GM19238 (cell line): Measurements from ENCODE around the gene ABCC3.

Experiments
- DNase-seq: peaks from one replicate; pipeline ENCODE4 v3.0.0; 2011; ENCODE audit warnings: low spot score; ENCODE audit not compliant: insufficient read length

ABCC3 gene

GRCh38 chr17:50603340-50603739 is 31.3 kb upstream of the ABCC3 start:
- no peak for DNase-seq

GRCh38 chr17:50604513-50604912 is 30.2 kb upstream of the ABCC3 start:
- no peak for DNase-seq

GRCh38 chr17:50605429-50605828 is 29.3 kb upstream of the ABCC3 start:
- no peak for DNase-seq

GRCh38 chr17:50607522-50608175 is 27.0 kb upstream of the ABCC3 start:
- DNase-seq = no peak

GRCh38 chr17:50608700-50609379 is 25.8 kb upstream of the ABCC3 start:
- no peak for DNase-seq

- no peak for DNase-seq
Measured at GRCh38 chr17:50609380-50610074, 25.2 kb upstream of the ABCC3 start.

- no peak for DNase-seq
Measured at GRCh38 chr17:50611634-50612033, 23.0 kb upstream of the ABCC3 start.

GRCh38 chr17:50612281-50612680 is 22.4 kb upstream of the ABCC3 start:
- no peak for DNase-seq

- DNase-seq = no peak
Measured at GRCh38 chr17:50613007-50613992, 21.4 kb upstream of the ABCC3 start.

- DNase-seq = no peak
Measured at GRCh38 chr17:50614471-50615051, 20.1 kb upstream of the ABCC3 start.

- DNase-seq = no peak
Measured at GRCh38 chr17:50615828-50616227, 18.9 kb upstream of the ABCC3 start.

GRCh38 chr17:50618300-50618699 is 16.4 kb upstream of the ABCC3 start:
- DNase-seq = no peak

GRCh38 chr17:50618941-50619340 is 15.7 kb upstream of the ABCC3 start:
- no peak for DNase-seq

- no peak for DNase-seq
Measured at GRCh38 chr17:50619489-50619888, 15.2 kb upstream of the ABCC3 start.

- DNase-seq = no peak
Measured at GRCh38 chr17:50620237-50620636, 14.4 kb upstream of the ABCC3 start.

- no peak for DNase-seq
Measured at GRCh38 chr17:50620858-50621257, 13.8 kb upstream of the ABCC3 start.

- DNase-seq = no peak
Measured at GRCh38 chr17:50621574-50622031, 13.1 kb upstream of the ABCC3 start.

- no peak for DNase-seq
Measured at GRCh38 chr17:50624321-50624934, 10.3 kb upstream of the ABCC3 start.

GRCh38 chr17:50625032-50625871 is 9.4 kb upstream of the ABCC3 start:
- no peak for DNase-seq
